HG03039 (cell line): Measurements from ENCODE around the gene C1QA.

Source experiments
- ATAC-seq: cut with Tn5 transposase; IDR thresholded peaks from one replicate; pipeline ENCODE4 v1.9.1; 2021; ENCODE audit warnings: mild to moderate bottlenecking, moderate library complexity; ENCODE audit not compliant: unreplicated experiment

Gene C1QA

DNA sequence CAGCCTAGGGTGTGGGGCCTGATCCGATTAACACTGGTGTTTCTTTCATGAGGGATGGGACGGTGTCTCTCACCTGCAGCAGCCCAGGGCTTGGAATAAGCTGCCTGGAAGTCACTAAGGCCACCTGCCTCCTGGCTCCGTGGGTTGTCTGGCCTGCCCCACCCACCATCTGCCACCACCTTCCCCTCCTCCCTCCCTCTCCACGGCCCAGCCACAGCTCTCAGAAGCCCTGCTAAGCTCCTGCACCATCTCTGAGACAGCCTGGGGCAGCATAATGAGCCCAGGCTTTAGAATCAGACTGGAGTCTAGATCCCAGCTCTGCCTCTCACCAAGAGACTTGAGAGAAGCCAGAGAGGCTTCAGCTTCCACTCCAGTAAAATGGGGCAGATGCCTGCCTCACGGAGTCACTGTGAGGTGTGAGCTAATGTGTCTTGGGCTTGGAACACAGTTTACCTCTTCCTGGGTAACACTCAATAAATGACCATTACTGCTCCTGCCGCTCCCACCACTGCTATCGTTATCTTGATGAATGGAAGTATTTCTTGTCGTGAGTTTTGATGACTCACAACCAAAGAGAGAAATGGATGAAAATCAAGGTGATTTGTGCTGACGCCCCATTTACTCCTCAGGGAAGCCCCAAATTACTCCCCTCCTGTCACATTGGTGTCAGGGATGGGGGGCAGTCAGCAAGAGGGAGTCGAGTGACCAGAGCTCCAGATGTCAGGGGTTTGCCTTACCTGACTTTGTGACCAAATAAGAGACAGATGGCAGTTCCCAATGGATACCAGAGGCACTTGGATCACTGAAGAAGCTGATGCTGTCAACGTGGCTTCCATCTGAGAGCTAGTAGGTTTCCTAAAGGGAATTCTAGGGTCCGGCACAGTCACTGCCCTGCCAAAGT, 23.5 kb upstream of the C1QA start:
- no peak for ATAC-seq

DNA sequence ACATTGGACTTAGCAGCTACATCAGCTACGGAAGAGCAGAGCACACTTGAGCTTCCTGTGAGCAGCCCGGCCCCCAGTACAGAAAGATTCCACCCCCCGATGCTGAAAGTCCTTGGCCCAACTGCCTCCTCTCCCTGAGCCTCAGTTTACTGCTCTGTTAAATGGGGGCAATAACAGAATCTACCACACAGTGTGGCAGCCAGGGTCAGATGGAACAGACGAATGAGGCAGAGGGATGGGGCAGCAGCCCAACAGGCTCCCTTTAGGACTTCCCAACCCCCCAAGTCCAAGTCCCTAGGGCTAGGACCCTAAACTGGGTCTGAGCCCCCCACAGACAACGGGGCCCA, 22.9 kb upstream of the C1QA start:
- no peak for ATAC-seq

- ATAC-seq: no peak
Observed at GRCh38 chr1:22613951-22614350, 22.5 kb upstream of the C1QA start.

GRCh38 chr1:22615886-22616285, 20.5 kb upstream of the C1QA start:
- ATAC-seq: no peak

DNA sequence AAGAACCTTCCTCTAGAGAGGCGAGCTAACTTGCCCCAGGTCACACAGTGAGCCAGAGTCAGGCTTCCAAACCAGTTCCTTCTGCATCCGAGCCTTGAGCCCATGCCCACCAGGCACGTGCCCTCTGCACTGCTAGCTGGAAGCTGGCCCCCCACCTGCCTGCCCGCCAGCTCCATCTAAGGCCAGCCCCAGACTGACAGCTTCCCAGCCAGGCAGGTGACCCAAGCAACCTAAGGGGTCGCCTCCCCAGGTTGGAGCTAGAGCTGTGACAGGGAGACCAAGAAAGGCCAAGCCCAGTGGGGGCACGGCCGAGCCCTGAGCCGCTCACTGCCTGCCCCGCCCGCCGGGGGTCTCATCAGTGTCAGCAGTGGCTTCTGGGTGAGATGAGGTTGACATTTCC, 19.9 kb upstream of the C1QA start:
- ATAC-seq: no peak

GRCh38 chr1:22618056-22618455, 18.4 kb upstream of the C1QA start:
- no peak for ATAC-seq

- no peak for ATAC-seq
Observed at GRCh38 chr1:22619252-22619651, 17.2 kb upstream of the C1QA start.

GRCh38 chr1:22619798-22620197, 16.6 kb upstream of the C1QA start:
- ATAC-seq: no peak

GRCh38 chr1:22621761-22622160, 14.7 kb upstream of the C1QA start:
- ATAC-seq: no peak

GRCh38 chr1:22625262-22625925, 11.0 kb upstream of the C1QA start:
- ATAC-seq: no peak

DNA sequence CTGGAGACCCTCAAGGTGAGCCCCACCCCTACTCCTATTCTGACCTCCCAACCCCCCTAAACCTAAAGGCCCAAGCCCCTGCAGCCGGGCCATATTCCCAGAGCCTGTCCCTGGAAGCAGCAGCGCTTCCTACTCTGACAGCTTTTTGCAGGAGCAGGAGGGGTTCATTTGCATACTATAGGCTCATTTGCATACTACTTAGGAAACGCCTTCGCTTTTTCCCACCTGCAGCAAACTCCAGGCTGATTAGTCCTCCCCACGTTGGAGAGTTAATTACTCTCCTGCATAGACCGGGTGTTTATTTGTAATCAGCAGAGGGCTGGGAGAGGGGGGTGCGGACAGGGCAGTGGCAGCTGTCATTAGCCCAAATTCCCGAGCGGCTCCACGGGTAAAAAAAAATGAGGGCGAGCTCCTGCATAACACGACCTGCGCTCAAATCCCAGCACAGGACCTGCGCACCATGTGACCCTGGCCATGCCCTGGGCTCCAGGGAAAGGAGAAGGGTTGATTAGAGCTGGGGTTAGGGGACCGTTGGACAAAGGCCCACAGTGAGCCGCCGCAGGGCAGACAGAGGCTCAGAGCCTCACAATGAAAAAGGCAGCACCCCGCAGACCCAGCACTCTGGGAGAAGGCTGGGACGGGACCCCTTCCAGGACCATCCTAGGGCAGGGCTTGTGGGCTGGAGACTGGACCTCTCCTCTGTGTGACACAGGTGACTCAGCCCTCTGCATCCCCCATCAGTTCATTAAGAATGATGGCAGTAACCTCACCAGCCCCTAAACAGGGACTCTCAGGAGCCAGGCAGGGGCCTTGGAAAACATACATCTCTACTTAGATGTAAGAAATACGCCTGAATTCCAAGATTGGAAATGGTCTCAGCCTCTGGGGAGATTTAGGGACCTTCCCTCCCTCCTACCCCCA, 9.9 kb upstream of the C1QA start:
- ATAC-seq: no peak

GRCh38 chr1:22627331-22627730, 9.1 kb upstream of the C1QA start:
- no peak for ATAC-seq

GRCh38 chr1:22628698-22629444, 7.6 kb upstream of the C1QA start:
- no peak for ATAC-seq

- no peak for ATAC-seq
Observed at GRCh38 chr1:22629886-22630285, 6.5 kb upstream of the C1QA start.

GRCh38 chr1:22633697-22634463, 2.5 kb upstream of the C1QA start:
- ATAC-seq: no peak

DNA sequence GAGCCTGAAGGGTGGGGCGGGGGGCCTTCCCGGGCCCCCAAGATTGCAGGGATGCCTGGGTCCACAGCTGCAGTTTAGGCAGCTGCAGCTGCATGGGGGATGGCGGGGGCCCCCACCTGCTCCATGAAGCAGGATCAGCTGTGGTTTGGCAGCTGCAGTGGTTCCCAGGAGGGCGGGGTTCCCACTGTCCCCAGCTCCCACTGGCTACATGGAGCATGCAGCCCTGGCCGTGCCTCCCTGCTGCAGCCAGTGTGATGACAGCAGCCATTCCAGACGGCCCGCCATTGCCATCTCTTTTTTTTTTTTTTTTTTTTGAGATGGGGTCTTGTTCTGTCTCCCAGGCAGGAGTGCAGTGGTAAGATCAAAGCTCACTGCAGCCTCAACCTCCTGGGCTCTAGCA, 992 bp upstream of the C1QA start:
- ATAC-seq: no peak

GRCh38 chr1:22636927-22637326, 499 bp downstream of the C1QA start:
- no peak for ATAC-seq

DNA sequence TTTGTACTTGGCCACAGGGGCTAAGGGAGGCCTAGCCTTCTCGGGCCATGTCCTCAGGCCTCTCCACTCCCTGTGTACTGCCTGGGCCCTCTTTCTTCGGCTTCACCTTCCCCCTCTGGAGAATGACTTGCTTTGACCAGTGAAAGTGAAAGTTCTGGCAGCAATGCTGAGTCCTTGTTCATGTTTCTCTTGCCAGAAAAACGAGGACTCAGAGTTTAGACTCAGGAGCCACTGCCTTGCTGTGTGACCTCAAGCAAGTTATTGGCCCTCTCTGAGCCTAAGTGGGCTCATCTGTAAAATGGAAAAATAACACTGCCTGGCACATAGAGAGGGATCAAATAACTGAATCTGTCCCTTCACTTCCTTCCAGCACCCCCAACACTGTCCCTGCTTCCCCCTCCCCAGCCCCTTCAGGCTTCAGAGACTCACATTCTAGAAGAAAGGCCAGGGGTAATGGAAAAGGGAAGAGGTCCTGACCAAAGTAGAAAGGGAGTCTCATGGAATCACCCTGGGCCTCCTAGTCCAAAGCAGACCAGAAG, 1.5 kb downstream of the C1QA start:
- ATAC-seq: no peak

- ATAC-seq: no peak
Observed at GRCh38 chr1:22638476-22639234, 2.2 kb downstream of the C1QA start.
